Left renal pelvis (tissue), 4 donors: Measurements from ENCODE around the gene GJA3. TPM values are rescaled to one million over a fixed set of nuclear protein-coding genes. Genes with fewer than 3 reads are reported as not detected.
A peak's percentile ranks its signal among the peaks of the same experiment; 100 is the strongest.

ENCODE experiments used
- DNase-seq, 4 donors: peaks; one replicate each; pipeline ENCODE4 v3.0.0-alpha.2; 2013; ENCODE audit warnings: low read depth in 4 of 4, low spot score in 3 of 4
- polyA plus RNA-seq, 4 donors: library from polyadenylated mRNA; unstranded; fragments of 120-200 nt; gene quantifications; one replicate each; pipeline ENCODE4 v1.2.1, GENCODE V29; 2013; ENCODE audit not compliant: insufficient read length in 4 of 4

The GJA3 gene
- polyA plus RNA-seq, 4 donors, result 0.23 to 13.0 (median 12.3) TPM

GRCh38 chr13:20185366-20186056 is 24.7 kb upstream of the GJA3 start:
- no peak for DNase-seq

GRCh38 chr13:20182231-20182846 is 21.5 kb upstream of the GJA3 start:
- peak in 1 of 4 donors; percentile 68 for DNase-seq

GRCh38 chr13:20181188-20181587 is 20.3 kb upstream of the GJA3 start:
- no peak for DNase-seq

GRCh38 chr13:20178156-20178555 is 17.3 kb upstream of the GJA3 start:
- DNase-seq, result no peak

GRCh38 chr13:20177049-20177831 is 16.4 kb upstream of the GJA3 start:
- DNase-seq, result no peak

GRCh38 chr13:20175907-20176652 is 15.2 kb upstream of the GJA3 start:
- no peak for DNase-seq

- no peak for DNase-seq
These were observed 14.5 kb upstream of the GJA3 start for GRCh38 chr13:20175406-20175794.

GRCh38 chr13:20174656-20175405 is 14.0 kb upstream of the GJA3 start:
- no peak for DNase-seq

- DNase-seq, result no peak
These were observed 12.4 kb upstream of the GJA3 start for GRCh38 chr13:20173116-20173746.

GRCh38 chr13:20171364-20171763 is 10.5 kb upstream of the GJA3 start:
- no peak for DNase-seq

GRCh38 chr13:20170921-20171320 is 10.1 kb upstream of the GJA3 start:
- DNase-seq, result no peak

- DNase-seq, result no peak
These were observed 7.5 kb upstream of the GJA3 start for GRCh38 chr13:20168396-20168795.

GRCh38 chr13:20165417-20166257 is 4.8 kb upstream of the GJA3 start:
- DNase-seq, result no peak

- DNase-seq, result no peak
These were observed 1.1 kb upstream of the GJA3 start for GRCh38 chr13:20161951-20162300.

GRCh38 chr13:20161275-20161950 is 561 bp upstream of the GJA3 start:
- no peak for DNase-seq

- DNase-seq, result no peak
These were observed 1.1 kb downstream of the GJA3 start for GRCh38 chr13:20159646-20160305.

- no peak for DNase-seq
These were observed 3.6 kb downstream of the GJA3 start for GRCh38 chr13:20157151-20157796.
